ENCODE measurements around the gene ABCD2. TPM values are rescaled to one million over a fixed set of nuclear protein-coding genes. Genes with fewer than 3 reads are reported as not detected.

Gene ABCD2
- total RNA-seq, 1 experiment from 2014 or later: not detected

- no peaks in the 10 kb centered on the region for H3K36me3 Mint-ChIP-seq (ENCODE audit: insufficient read depth in 1 of 3, low read depth in 3 of 3)
- Histone ChIP-seq H3K9me3 (ENCODE audit: control insufficient read depth, low read depth, low read length) (no peaks in the 10 kb centered on the region), H3K79me2 (ENCODE audit: insufficient read depth, low read length) (no peaks in the 10 kb centered on the region), H3K23ac (ENCODE audit: insufficient read length, low read depth, low read length) (no peak overlapping the region), H3K18ac (ENCODE audit: insufficient read length, low read depth, low read length) (no peak overlapping the region), H4K8ac (replicated peaks; ENCODE audit: insufficient read length, low read depth, low read length) (no peak overlapping the region), H2BK120ac (ENCODE audit: low read depth, low read length, poor library complexity, severe bottlenecking) (no peak overlapping the region), H4K20me1 (ENCODE audit: control insufficient read depth, insufficient read depth, insufficient read length) (no peaks in the 10 kb centered on the region), H2AK5ac (ENCODE audit: insufficient read length, low read length) (no peak overlapping the region), H3K27me3 (ENCODE audit: insufficient read depth, low read length) (no peaks in the 10 kb centered on the region), H3K79me1 (ENCODE audit: insufficient read depth, low read depth, low read length, poor library complexity, severe bottlenecking) (no peaks in the 10 kb centered on the region), H4K5ac (ENCODE audit: insufficient read length, low read depth, low read length) (no peak overlapping the region), H4K91ac (ENCODE audit: insufficient read length, low read depth, low read length) (no peak overlapping the region), H3K4me1 (ENCODE audit: insufficient read depth, low read length) (no peaks in the 10 kb centered on the region), H2BK20ac (ENCODE audit: low read depth, low read length, poor library complexity, severe bottlenecking) (no peak overlapping the region), H3K23me2 (ENCODE audit: insufficient read length, low read depth, low read length, poor library complexity, severe bottlenecking) (peaks cover 3% of the 10 kb centered on the region), H2BK5ac (ENCODE audit: insufficient read length, low read length) (no peak overlapping the region), H3K4me2 (ENCODE audit: insufficient read depth, insufficient read length, low read length) (no peak overlapping the region), H2BK15ac (ENCODE audit: low read depth, low read length) (no peak overlapping the region), H3K4ac (ENCODE audit: low read depth, low read length) (no peak overlapping the region), H3K27ac (ENCODE audit: insufficient read length, low read depth, low read length) (no peak overlapping the region), H3K56ac (ENCODE audit: insufficient read length, low read depth, low read length) (no peak overlapping the region), H3T11ph (ENCODE audit: low read length) (no peak overlapping the region), H2AFZ (ENCODE audit: low read length) (no peak overlapping the region), H3K14ac (ENCODE audit: insufficient read depth, low read length) (no peak overlapping the region), H3K9ac (ENCODE audit: extremely low read depth, insufficient read length, low read length) (no peak overlapping the region), H2BK12ac (ENCODE audit: insufficient read length, low read depth, low read length) (no peak overlapping the region)
- peaks cover 13% of the 10 kb centered on the region for H3K27me3 Mint-ChIP-seq (ENCODE audit: low read depth)
- no CpG with 5 or more reads among the region's 1 CpG for WGBS (ENCODE audit: extremely low coverage, insufficient read length, low lambda C conversion rate)
- H3K9me3 Mint-ChIP-seq: no peaks in the 10 kb centered on the region
- no peak overlapping the region for H3K4me3 Mint-ChIP-seq
- H3K4me1 Mint-ChIP-seq: peaks cover 3 to 4% of the 10 kb centered on the region in 2 experiments
- no peak overlapping the region for H3K27ac Mint-ChIP-seq
- no peak for DNase-seq
- no peak for TF ChIP-seq CTCF (conservative IDR thresholded peaks at IDR 0.05)
Measured at GRCh38 chr12:39616251-39616650, 3.4 kb downstream of the ABCD2 start.

All from H9 (cell line).